Stimulated activated CD8-positive, alpha-beta memory T cell treated with anti-CD3 and anti-CD28 coated beads, Interleukin-12 subunit alpha, Interleukin-12 subunit beta, amount 100 ng/mL, for 1 hour (primary cell): Measurements from ENCODE around the gene DDX54.
A peak's percentile ranks its signal among the peaks of the same experiment; 100 is the strongest.
"Not testable (repeated sequence)": the region's sequence is repeated elsewhere in the genome, so short reads cannot be mapped to it uniquely, and the experiment has no call there.

ENCODE experiments used
- DNase-seq: peaks from one replicate; pipeline ENCODE4 v3.0.0-alpha.2; 2020; ENCODE audit warnings: low read depth

Gene DDX54

GRCh38 chr12:113220593-113221180 lies 35.4 kb upstream of the DDX54 start:
- DNase-seq, result no peak

DNA sequence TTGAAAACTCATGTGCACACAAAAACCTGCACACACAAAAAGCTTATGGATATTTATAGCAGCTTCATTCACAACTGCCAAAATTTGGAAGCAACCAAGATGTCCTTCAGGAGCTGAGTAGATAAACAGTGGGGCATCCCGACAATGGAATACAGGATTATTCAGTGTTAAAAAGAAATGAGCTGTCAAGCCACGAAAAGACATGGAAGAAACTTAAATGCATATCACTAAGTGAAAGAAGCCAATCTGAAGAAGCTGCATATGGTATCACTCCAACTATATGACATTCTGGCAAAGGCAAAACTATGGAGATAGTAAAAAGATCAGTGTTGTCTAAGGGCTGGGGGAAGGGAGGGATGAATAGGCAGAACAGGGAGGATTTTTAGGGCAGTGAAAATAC lies 30.7 kb upstream of the DDX54 start:
- DNase-seq, result no peak

- DNase-seq, result no peak
Observed at GRCh38 chr12:113214895-113215400, 29.7 kb upstream of the DDX54 start.

DNA sequence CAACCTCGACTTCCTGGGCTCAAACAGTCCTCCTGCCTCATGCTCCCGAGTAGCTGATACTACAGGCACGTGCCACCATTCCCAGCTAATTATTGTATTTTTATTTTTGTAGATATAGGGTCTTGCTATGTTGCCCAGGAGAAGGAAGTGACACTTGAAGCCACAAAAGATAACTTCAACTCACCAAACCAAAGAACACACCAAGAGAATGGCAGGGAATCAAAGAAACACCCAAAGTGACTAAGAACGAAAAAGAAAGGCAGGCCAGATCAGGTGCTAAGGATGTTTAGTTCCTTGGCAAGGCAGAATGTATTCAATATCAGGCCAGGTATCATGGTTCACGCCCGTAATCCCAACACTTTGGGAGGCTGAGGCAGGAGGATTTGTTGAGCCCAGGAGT lies 25.9 kb upstream of the DDX54 start:
- DNase-seq, result no peak

GRCh38 chr12:113208041-113208934 lies 23.0 kb upstream of the DDX54 start:
- DNase-seq, result no peak

DNA sequence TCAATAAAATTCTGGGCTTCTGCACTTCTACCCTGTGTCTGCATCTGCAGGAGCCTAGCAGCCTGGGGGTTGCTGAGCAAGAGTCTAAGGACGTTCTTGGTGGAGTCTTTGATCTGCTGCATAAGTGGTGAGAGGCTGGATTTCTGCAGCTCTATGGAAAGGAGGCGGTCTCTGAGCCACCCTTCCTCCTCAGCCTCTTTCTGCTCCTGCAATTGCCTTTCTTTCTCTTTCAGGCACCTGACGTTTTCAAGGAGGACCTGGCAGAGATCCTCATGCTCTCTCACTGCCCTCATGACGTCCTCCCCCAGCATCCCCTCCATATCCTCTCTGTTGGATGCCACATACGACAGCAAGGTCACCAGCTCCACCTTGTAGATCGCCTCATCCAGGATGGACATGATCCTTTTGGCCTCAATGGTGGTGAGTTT lies 22.3 kb upstream of the DDX54 start:
- DNase-seq, result no peak

GRCh38 chr12:113206802-113207201 lies 21.5 kb upstream of the DDX54 start:
- DNase-seq, result not testable (repeated sequence)

DNA sequence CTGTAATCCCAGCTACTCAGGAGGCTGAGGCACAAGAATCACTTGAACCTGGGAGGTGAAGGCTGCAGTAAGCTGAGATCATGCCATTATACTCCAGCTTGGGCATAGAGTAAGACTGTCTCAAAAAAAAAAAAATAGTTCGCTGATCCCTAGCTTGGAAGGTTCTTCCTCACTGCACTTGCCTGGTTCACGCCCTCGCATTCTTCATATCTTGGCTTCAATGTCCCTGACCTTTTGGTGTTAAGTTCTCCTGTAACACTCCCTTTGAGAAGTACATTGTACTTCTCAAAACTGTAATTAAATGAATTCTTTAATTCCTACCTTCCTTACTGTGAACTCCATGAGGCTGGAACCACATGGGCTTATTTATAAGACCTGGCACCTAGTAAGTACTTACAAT lies 19.5 kb upstream of the DDX54 start:
- no peak for DNase-seq

DNA sequence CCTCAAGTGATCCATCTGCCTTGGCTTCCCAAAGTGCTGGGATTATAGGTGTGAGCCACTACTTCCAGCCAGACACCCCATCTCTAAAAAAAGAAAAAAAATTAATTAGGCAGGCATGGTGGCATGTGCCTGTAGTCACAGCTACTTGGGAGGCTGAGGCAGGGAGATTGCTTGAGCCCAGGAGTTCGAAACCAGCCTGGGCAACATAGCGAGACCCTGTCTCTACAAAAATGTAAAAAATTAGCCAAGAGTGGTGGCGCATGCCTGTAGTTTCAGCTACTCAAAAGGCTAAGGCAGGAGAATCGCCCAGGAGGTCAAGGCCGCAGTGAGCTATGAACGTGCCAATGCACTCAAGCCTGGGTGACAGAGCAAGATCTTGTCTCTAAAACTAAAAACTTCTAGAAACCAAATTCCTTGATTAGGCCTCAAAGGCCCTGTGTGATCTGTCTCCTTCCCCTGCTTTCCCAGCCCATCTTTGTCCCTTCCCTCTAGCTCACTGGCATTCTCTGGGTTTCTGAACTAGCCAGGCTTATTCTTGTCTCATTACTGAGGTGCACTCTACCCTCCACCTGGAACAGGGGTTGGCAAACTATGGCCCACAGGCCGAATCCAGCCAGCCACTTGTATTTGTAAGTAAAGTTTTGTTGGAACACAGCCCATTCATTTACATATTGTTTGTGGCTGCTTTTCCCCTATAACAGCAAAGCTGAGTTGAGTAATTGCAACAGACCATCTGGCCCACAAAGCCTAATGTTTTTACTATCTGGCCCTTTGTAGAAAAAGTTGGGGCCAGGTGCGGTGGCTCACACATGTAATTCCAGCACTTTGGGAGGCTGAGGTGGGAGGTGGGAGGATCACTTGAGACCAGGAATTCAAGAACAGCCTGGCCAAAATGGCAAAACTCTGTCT lies 18.8 kb upstream of the DDX54 start:
- no peak for DNase-seq

GRCh38 chr12:113202300-113203075 lies 17.2 kb upstream of the DDX54 start:
- no peak for DNase-seq

GRCh38 chr12:113201187-113202177 lies 16.2 kb upstream of the DDX54 start:
- DNase-seq, result no peak

GRCh38 chr12:113200021-113200797 lies 14.9 kb upstream of the DDX54 start:
- DNase-seq, result no peak

- DNase-seq, result no peak
Observed at GRCh38 chr12:113198296-113198695, 13.0 kb upstream of the DDX54 start.

DNA sequence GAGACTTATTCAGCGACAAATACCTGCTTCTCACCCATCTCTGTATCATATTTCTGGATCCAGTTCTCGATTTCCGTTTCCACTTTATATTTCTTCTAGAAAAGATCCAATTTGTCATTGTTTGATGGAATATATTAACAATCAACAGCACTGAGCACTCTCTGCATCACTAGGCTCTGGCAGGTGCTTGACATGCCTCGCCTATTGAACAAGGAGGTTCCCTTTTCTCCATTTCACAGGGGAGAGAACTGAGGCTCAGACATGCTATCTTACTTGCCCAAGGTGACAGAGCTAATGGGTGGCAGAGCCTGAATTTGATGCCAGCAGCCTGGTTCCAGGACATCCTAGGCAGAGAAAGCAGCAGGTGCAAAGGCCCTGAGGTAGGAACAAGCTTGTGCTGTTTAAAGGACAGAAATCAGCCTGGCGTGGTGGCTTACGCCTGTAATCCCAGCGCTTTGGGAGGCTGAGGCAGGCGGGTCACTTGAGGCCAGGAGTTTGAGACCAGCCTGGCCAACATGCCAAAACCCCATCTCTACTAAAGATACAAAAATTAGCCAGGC lies 12.3 kb upstream of the DDX54 start:
- no peak for DNase-seq

GRCh38 chr12:113196990-113197389 lies 11.7 kb upstream of the DDX54 start:
- peak; percentile 32 for DNase-seq

- DNase-seq, result no peak
Observed at GRCh38 chr12:113196582-113196981, 11.3 kb upstream of the DDX54 start.

DNA sequence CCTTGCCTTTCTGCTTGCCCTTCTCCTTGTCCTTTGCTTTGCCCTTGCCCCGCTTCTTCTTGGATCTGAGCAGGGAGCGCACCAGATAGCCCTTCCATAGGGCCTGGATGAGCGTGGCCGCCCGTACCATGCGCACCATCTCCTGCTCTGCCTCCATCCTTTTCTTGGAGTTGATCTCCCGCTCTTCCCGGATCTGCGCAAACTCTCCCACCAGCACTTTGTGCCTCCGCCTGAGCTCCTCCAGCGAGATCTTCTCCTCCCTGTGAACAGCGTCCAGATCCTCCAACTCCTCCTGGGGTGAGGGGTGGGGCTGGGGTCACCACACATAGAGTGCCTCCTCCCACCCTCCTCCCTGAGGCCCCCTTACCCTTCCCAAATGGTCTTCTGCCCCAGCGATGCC lies 10.3 kb upstream of the DDX54 start:
- no peak for DNase-seq

DNA sequence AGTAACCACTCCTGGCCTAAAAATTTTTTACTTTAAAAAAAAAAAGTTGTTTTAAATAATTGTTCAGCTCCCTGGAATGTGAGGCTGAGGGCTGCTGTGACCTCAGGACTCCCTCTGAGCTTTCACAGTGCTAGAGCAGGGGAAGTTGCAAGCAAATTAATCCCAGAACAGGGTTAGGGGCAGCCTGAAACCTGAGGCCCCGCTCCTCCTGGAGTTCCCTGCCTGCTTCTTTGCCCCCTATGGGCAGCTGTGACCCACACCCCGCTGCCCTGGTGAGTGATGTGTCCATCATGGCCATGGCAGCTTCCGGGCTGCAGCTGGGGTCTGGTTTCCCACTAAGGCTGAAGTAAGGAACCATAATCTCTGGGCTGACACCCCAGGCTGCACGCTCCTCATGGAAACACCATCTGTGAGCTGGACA lies 9.7 kb upstream of the DDX54 start:
- no peak for DNase-seq

GRCh38 chr12:113191227-113191626 lies 5.9 kb upstream of the DDX54 start:
- no peak for DNase-seq
